HG02870 (cell line): ENCODE data around the gene FCER2.
A peak's percentile ranks its signal among the peaks of the same experiment; 100 is the strongest.

Experiments used
- ATAC-seq: cut with Tn5 transposase; IDR thresholded peaks from one replicate; pipeline ENCODE4 v1.9.1; 2021; ENCODE audit warnings: mild to moderate bottlenecking, moderate library complexity; ENCODE audit not compliant: unreplicated experiment

Gene FCER2

GRCh38 chr19:7679771-7680605 lies 21.9 kb downstream of the FCER2 start:
- no peak for ATAC-seq

DNA sequence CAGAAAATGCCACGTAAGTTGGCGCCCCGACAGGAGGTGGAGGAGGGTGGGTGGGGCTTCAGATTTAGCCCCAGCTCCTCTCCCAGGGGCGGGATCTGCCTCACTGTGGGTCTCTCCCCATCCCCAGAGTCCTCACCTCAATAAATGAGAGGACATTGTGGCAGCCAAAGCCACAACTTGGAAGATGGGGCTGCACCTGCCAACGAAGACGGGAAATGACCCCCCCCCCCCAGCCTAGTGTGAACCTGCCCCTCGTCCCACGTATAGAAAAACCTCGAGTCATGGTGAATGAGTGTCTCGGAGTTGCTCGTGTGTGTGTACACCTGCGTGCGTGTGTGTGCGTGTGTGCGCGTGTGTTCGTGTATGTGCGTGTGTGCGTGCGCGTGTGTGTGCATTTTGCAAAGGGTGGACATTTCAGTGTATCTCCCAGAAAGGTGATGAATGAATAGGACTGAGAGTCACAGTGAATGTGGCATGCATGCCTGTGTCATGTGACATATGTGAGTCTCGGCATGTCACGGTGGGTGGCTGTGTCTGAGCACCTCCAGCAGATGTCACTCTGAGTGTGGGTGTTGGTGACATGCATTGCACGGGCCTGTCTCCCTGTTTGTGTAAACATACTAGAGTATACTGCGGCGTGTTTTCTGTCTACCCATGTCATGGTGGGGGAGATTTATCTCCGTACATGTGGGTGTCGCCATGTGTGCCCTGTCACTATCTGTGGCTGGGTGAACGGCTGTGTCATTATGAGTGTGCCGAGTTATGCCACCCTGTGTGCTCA lies 22.8 kb downstream of the FCER2 start:
- peak; percentile 49 for ATAC-seq

DNA sequence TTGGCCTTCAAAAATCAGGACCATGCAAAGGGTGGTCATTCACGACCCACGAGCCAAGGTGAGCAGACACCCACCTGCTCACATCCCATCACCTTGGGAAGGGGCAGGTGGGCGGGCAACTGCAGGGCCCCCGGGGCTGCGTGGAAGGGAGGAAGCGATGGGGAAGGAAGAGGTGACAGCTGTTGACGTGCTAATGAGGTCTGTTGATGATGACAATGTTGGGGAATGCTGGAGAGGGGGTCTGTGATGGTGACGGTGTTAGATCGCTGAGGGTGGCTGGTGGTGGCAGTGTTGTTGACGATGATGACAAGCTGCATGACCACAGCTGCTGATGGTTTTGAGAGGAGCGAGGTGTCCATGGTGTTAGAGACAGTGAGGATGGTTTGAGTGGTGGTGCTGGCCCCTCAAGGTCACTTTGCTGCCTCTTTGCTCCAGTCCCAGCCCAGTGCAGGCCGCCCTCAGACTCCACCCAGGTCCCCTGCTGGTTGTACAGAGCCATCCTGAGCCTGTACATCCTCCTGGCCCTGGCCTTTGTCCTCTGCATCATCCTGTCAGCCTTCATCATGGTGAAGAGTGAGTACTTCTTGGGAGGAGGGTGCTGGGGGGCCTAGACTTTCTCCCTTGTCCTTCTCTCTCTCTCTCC lies 24.1 kb downstream of the FCER2 start:
- ATAC-seq = no peak

- ATAC-seq = no peak
Observed at GRCh38 chr19:7676854-7677253, 25.1 kb downstream of the FCER2 start, which contains the start of gene MCEMP1. Gene MCEMP1 (plus strand): TSS chr19:7677090. CDS start chr19:7677121, 31 bp downstream.

DNA sequence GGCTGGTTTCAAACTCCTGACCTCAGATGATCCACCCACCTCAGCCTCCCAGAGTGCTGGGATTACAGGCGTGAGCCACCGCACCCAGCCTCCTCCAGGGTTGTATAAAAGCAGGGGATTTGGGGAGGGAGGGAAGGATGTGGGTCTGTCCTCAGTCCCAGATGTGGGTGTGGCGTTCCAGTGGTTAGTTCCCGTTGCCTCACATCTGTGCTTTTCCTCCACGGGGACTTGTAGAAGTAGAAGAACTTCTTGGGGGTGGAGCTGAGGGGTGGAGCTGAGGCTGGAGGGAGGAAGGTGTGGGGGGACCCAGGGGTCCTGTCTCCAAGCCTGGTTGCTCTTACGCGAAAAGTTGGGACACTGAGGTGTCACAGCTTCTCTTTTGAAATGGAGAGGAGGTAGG lies 25.6 kb downstream of the FCER2 start:
- ATAC-seq = no peak

- no peak for ATAC-seq
Observed at GRCh38 chr19:7674010-7675005, 27.6 kb downstream of the FCER2 start.

- no peak for ATAC-seq
Observed at GRCh38 chr19:7672522-7672921, 29.4 kb downstream of the FCER2 start.

- ATAC-seq = no peak
Observed at GRCh38 chr19:7670790-7671189, 31.1 kb downstream of the FCER2 start.

DNA sequence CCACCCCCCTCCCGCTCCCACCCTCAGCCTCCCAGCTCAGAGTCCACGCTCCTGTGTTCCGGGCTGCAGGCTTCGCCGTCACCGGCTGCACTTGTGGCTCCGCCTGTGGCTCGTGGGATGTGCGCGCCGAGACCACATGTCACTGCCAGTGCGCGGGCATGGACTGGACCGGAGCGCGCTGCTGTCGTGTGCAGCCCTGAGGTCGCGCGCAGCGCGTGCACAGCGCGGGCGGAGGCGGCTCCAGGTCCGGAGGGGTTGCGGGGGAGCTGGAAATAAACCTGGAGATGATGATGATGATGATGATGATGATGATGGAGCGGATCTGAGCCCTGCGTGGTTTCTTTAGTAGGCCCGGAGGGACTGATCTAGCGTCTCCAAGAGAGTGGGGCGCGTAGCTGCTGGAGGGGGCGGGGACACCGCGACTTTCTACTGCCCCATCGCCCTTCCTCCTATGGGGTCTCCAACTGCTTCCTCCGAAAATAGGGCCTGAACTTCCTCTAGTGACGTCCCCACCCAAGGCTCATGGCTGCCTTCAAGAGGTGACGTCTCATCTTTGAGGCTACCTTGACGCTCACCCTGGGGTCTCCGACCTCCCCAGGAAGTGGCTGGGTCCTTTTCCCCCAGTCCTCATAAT lies 31.7 kb downstream of the FCER2 start:
- no peak for ATAC-seq

DNA sequence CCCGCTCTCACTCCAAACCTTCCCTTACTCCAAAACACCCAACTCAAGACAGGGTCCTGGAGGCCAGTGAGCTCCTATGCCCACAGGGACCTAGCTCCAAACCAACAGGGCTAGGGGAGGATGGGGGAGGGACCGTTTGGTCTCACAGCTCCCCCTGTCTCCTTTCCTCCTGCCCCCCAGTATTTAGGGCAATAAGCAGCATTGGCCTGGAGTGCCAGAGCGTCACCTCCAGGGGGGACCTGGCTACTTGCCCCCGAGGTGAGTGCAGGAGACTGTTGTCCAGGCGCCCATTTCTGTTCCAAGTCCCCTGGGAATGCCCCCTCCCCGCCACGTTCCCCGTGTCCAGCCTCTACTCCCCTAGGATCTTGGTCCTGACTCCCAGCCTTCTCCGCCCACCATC lies 32.3 kb downstream of the FCER2 start:
- ATAC-seq = no peak

DNA sequence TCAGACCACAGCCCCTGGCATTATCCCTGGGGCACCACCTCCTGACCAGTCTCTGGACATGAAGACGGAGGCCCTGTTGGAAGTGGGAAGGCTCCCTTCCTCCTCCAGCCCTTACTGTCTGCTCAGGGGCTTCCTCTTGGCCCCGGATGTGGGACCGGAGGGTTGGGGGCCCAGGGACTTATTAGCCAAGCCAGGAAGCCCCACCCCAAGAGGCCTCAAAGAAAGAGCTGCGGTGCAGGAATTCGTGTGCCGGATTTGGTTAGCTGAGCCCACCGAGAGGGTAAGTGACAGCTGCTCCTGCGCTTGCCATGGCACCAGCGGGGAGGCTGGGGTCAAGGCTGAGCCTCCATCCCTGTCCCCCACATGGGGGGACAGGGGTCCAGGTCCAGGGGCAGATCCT lies 33.1 kb downstream of the FCER2 start, which contains the start of gene RETN:
RETN (plus strand) TSS at position 208 of the 400 bp plus-strand sequence. CDS start 278 bp downstream, outside the sequence.
- no peak for ATAC-seq

DNA sequence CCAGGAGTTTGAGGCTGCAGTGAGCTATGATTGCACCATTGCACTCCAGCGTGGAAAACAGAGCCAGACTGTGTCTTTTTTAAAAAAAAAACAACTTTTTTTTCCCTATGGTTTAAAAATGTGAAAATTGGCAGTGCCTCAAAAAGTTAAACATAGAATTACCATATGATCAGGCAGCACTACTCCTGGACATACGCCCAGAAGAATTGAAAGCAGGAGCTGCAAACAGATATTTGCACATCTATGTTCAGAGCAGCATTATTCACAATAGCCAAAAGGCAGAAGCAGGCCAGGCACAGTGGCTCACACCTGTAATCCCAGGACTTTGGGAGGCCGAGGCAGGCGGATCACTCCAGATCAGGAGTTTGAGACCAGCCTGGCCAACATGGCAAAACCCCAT lies 36.9 kb downstream of the FCER2 start:
- ATAC-seq = no peak

- ATAC-seq = no peak
Observed at GRCh38 chr19:7663706-7664105, 38.2 kb downstream of the FCER2 start.

GRCh38 chr19:7662657-7663056 lies 39.3 kb downstream of the FCER2 start:
- no peak for ATAC-seq

DNA sequence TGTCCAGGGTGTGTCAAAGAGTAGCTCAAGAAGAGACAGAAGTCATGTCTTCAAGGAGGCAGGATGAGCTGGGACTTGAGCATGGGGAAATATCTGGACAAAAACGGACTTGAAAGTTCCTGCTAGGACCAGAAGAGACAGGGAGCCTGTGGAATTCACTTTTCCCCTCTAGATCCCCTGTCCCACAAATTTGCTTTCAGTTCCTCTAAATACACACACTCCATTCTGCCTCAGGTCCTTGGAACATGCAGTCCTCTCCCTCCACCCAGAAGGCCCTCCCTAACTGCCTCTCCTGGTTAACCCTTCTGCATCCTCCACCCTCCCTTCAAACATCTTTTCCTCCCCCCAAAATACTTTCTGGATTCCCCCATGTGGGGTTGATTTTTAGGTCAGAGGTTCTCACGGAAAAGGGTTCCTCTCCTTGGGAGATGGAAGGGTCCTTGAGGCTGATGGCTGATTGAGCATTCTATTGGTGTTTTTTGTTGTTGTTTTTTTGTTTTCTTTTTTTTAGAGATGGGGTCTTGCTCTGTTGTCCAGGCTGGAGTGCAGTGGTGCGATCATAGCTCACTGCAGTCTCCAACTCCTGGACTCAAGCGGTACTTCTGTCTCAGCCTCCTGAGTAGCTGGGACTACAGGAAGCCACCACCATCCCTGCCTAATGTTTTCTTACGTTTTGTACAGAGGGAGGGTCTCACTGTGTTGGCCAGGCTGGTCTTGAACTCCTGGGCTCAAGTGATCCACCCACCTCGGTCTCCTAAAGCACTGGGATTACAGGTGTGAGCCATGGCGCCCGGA lies 40.0 kb downstream of the FCER2 start:
- no peak for ATAC-seq

DNA sequence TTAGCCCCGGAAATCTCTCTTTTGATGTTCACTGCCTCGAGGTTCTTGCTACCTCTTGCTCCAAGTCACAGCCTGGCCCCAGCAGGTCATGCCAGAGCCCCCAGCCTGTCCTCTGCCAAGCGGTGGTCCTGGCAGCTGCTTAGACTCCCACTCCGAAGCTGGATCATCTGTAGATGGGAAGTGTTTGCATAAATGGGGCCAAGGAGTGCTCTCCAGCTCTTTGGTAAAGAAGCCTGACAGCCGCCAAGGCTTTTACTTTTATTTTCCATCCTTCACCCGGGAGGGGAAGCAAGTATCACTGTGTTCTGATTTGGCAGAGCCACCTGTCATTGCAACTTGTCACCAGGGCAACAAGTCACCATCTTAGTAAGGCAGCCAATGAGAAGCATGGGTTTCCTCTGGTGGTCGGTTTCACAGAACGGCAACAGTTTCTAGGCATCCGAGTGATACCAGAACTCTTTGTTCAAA lies 43.7 kb downstream of the FCER2 start:
- no peak for ATAC-seq

DNA sequence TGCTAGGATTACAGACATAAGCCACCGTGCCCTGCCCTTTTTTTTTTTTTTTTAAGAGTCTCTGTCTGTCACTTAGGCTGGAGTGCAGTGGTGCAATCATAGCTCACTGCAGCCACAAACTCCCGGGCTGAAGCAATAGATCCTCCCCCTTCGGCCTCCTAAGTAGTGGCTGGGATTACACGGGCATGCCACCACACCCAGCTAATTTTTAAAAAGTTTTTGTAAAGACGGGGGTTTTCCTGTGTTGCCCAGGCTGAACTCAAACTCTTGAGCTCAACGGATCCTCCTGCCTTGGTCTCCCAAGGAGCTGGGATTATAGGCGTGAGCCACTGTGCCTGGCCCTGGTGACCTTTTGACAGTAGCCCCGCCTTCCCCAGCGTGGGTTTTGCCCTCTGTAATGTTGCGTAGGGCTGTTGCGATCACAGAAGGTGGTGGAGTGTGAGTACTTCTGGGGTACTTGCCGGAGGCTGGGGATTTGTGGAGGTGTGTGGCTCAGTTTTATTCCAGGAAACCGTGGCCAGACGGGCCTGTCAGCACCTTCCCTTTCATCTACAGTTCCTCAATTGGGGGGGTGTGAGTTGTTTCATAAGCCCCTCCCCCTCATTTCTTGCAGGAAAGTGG lies 44.7 kb downstream of the FCER2 start:
- no peak for ATAC-seq

- no peak for ATAC-seq
Observed at GRCh38 chr19:7655581-7655980, 46.4 kb downstream of the FCER2 start.
